K562 (cell line): Measurements from ENCODE around the gene PLCB1. TPM values are rescaled to one million over a fixed set of nuclear protein-coding genes. Genes with fewer than 3 reads are reported as not detected.

Experiments used
- ATAC-seq: fragments of 200-7000 bp; cut with Tn5 transposase; 3 replicates; pipeline ENCODE4 v1.9.1; 2020; ENCODE audit warnings: moderate library complexity
- BruUV-seq: library from RNA; stranded (reverse); fragments of 400-500 nt; replicated peaks from 2 replicates; lab custom pipeline; 2021; lab: Mats Ljungman, UMichigan
- CTCF ChIA-PET: fragments of 300-600 bp; formaldehyde crosslinking; extraction: SDS; loops from one replicate; lab custom pipeline; 2021; ENCODE audit warnings: low intra/inter-chr PET ratio; lab: Yijun Ruan, JAX
- POLR2A ChIA-PET: fragments of 300-600, 350-650 bp; sonication (Branson Sonifier 250); formaldehyde crosslinking; extraction: SDS; loops from one replicate; lab custom pipeline; 2021; ENCODE audit warnings: antibody characterized with exemption, inconsistent platforms; lab: Yijun Ruan, JAX
- DNase-seq, 4 experiments: peaks; one replicate each; pipeline versions ENCODE4 v3.0.0 to v3.0.0-alpha.2; 2011 to 2018; ENCODE audit warnings: low spot score in 3 of 4, mixed read lengths in 3 of 4; ENCODE audit errors: extremely low read depth in 1 of 4
- FAIRE-seq: peaks from 2 replicates; lab custom pipeline; 2011; peaks lifted over from hg19 to GRCh38; lab: Jason Lieb, UNC
- H2AFZ ChIP-seq: 2 replicates; pipeline ENCODE4 v1.6.0; 2011; ENCODE audit warnings: low read depth, low read length, control low read depth, inconsistent platforms
- H3K27ac ChIP-seq: fragments of 200-600 bp; 3 replicates; pipeline ENCODE4 v1.8.0; 2011; ENCODE audit warnings: low read depth, mild to moderate bottlenecking, control low read depth, inconsistent platforms, low read length, moderate library complexity, mixed read lengths; ENCODE audit errors: extremely low read depth
- H3K27me3 ChIP-seq, 2 experiments: fragments of 300-600 bp in 1 of 2; 2 replicates in 1 of 2; 3 replicates in 1 of 2; pipeline versions ENCODE4 v1.6.0 to v1.8.0; 2011; ENCODE audit warnings: inconsistent platforms in 2 of 2, low read length in 2 of 2, mild to moderate bottlenecking in 1 of 2, mixed read lengths in 1 of 2, moderate library complexity in 1 of 2; ENCODE audit not compliant: control insufficient read depth in 2 of 2, insufficient read depth in 2 of 2
- H3K36me3 ChIP-seq: fragments of 300-600 bp; 3 replicates; pipeline ENCODE4 v1.8.0; 2011; ENCODE audit warnings: mild to moderate bottlenecking, low read length, inconsistent platforms; ENCODE audit not compliant: control insufficient read depth, insufficient read depth
- H3K4me1 ChIP-seq, 2 experiments: fragments of 200-600 bp in 1 of 2; replicated peaks in 1 of 2; 2 replicates in 1 of 2; 3 replicates in 1 of 2; pipeline versions ENCODE4 v1.5.1 to v1.8.0; 2011; ENCODE audit warnings: inconsistent platforms in 2 of 2, low read length in 2 of 2, mild to moderate bottlenecking in 1 of 2, mixed read lengths in 1 of 2, moderate library complexity in 1 of 2; ENCODE audit not compliant: control insufficient read depth in 2 of 2, insufficient read depth in 2 of 2
- H3K4me2 ChIP-seq: 2 replicates; pipeline ENCODE4 v1.6.1; 2011; ENCODE audit warnings: low read length, control low read depth, inconsistent platforms, mixed read lengths; ENCODE audit not compliant: insufficient read depth
- H3K4me3 ChIP-seq: fragments of 200-600 bp; sonication (generic), shearing (Covaris generic); 2 replicates; pipeline ENCODE4 v1.5.1; 2016; ENCODE audit warnings: control low read depth, inconsistent platforms
- H3K79me2 ChIP-seq: fragments of 200-600 bp; 3 replicates; pipeline ENCODE4 v1.8.0; 2011; ENCODE audit warnings: low read length, inconsistent platforms; ENCODE audit not compliant: control insufficient read depth, insufficient read depth
- H3K9ac ChIP-seq, 2 experiments: 2 replicates each; pipeline versions ENCODE4 v1.6.0 to v1.6.1; 2011; ENCODE audit warnings: low read depth in 2 of 2, low read length in 2 of 2, control low read depth in 1 of 2, inconsistent platforms in 1 of 2, mild to moderate bottlenecking in 1 of 2, mixed read lengths in 1 of 2; ENCODE audit not compliant: insufficient read depth in 1 of 2
- H3K9me1 ChIP-seq: one replicate; pipeline ENCODE4 v1.6.0; 2011; ENCODE audit warnings: inconsistent platforms, mild to moderate bottlenecking, low read length, moderate library complexity; ENCODE audit not compliant: control insufficient read depth, insufficient read depth
- H3K9me3 ChIP-seq: replicated peaks from 2 replicates; pipeline ENCODE4 v1.5.1; 2011; ENCODE audit warnings: low read depth, low read length, inconsistent platforms; ENCODE audit not compliant: control insufficient read depth, insufficient read depth
- H4K20me1 ChIP-seq: replicated peaks from 2 replicates; pipeline ENCODE4 v1.6.1; 2011; ENCODE audit warnings: low read length, inconsistent platforms, mixed read lengths; ENCODE audit not compliant: control insufficient read depth, insufficient read depth
- C11orf30 ChIP-seq: fragments of 450-650 bp; IDR thresholded peaks from 2 replicates; pipeline ENCODE4 v1.6.1; 2016; ENCODE audit warnings: low read depth, mild to moderate bottlenecking
- CSDE1 ChIP-seq, 2 experiments: fragments of 450-650 bp; IDR thresholded peaks; 2 replicates each; pipeline ENCODE4 v1.6.1; 2016; ENCODE audit warnings: mild to moderate bottlenecking in 1 of 2
- FOXK1 ChIP-seq: sonication (generic); formaldehyde crosslinking; IDR thresholded peaks from 2 replicates; pipeline ENCODE4 v1.8.0; 2022; ENCODE audit warnings: missing genetic modification reagents, mild to moderate bottlenecking, borderline replicate concordance
- HMG20B ChIP-seq: fragments of 250-450 bp; sonication (Bioruptor Pico); IDR thresholded peaks from 2 replicates; pipeline ENCODE4 v1.5.0; 2021; ENCODE audit warnings: mild to moderate bottlenecking
- PRMT5 ChIP-seq: sonication (generic); formaldehyde crosslinking; IDR thresholded peaks from 2 replicates; pipeline ENCODE4 v1.5.0; 2020; ENCODE audit warnings: missing genetic modification reagents
- SIN3B ChIP-seq: fragments of 450-650 bp; IDR thresholded peaks from 2 replicates; pipeline ENCODE4 v1.6.1; 2017; ENCODE audit warnings: low read depth, mild to moderate bottlenecking, moderate library complexity
- SP1 ChIP-seq: sonication (generic); formaldehyde crosslinking; IDR thresholded peaks from 2 replicates; pipeline ENCODE4 v1.8.1; 2022; ENCODE audit warnings: mild to moderate bottlenecking, missing genetic modification reagents
- WGBS: fragments of 100-300 bp; shearing (Covaris generic); methylation state at CpG from one replicate; pipeline ENCODE4 v1.1.6; 2016; ENCODE audit warnings: low coverage, mixed read lengths; ENCODE audit not compliant: insufficient coverage; ENCODE audit errors: missing lambda C conversion rate; 5-methylcytosine and 5-hydroxymethylcytosine counted together
- in situ Hi-C: fragments of 300-500 bp; cut with MboI; formaldehyde crosslinking; loops from 4 replicates; pipeline ENCODE4 v1.15.0; 2018; ENCODE audit warnings: inconsistent platforms, mixed read lengths
- intact Hi-C: fragments of 100-400 bp; cut with micrococcal nuclease; formaldehyde crosslinking; loops from 2 replicates; pipeline ENCODE4 v1.14.2; 2022
- polyA plus RNA-seq, 8 experiments: library from polyadenylated mRNA; depleted of rRNA in 4 of 8; stranded (reverse) in 5 of 8; unstranded in 3 of 8; fragments of >200 nt; fragmentation: Nextera tagmentation in 2 of 8; fragmentation: Illumina TruSeq in 1 of 8; extraction: Ambion mirVana in 2 of 8; extraction: Trizol in 1 of 8; gene quantifications; 2 replicates each; pipeline versions ENCODE4 v1.2.1 to v1.2.3, GENCODE V29; 2011 to 2014; ENCODE audit warnings: inconsistent platforms in 1 of 8, missing spikeins in 1 of 8
- total RNA-seq, 7 experiments: library from RNA; depleted of rRNA in 6 of 7; stranded (reverse); fragments of >200 nt in 6 of 7; fragmentation: Illumina TruSeq in 2 of 7; extraction: Trizol in 2 of 7; gene quantifications; 2 replicates each; pipeline versions ENCODE4 v1.2.1 to v1.2.3, GENCODE V29; 2011 to 2021; ENCODE audit warnings: low replicate concordance in 1 of 7
- TF ChIP-seq, protein P1 (sequence below): sonication (generic); formaldehyde crosslinking; IDR thresholded peaks from 2 replicates; pipeline ENCODE4 v1.4.0; 2020; ENCODE audit warnings: mild to moderate bottlenecking, missing genetic modification reagents
- TF ChIP-seq, protein P2 (sequence below): fragments of 250-450 bp; sonication (Bioruptor Pico); IDR thresholded peaks from 2 replicates; pipeline ENCODE4 v1.4.0; 2020
- TF ChIP-seq, protein P3 (sequence below): sonication (generic); formaldehyde crosslinking; IDR thresholded peaks from 2 replicates; pipeline ENCODE4 v1.8.1; 2023; ENCODE audit warnings: mild to moderate bottlenecking, missing genetic modification reagents, moderate library complexity
- TF ChIP-seq, protein P4 (sequence below): sonication (generic); formaldehyde crosslinking; IDR thresholded peaks from 2 replicates; pipeline ENCODE4 v1.9.0; 2022; ENCODE audit warnings: mild to moderate bottlenecking, missing genetic modification reagents
- TF ChIP-seq, protein P5 (sequence below): IDR thresholded peaks from 3 replicates; pipeline ENCODE4 v1.6.1; 2011; ENCODE audit warnings: borderline replicate concordance, mild to moderate bottlenecking, moderate library complexity; ENCODE audit not compliant: insufficient read length; ENCODE audit errors: extremely low read depth

PLCB1 gene
- total and polyA plus RNA-seq, 9 of the 15 experiments (the other 6 are each of a cell fraction or from before 2014, with no cell fraction given) = 0.34 to 3.1 (median 1.3) TPM

DNA sequence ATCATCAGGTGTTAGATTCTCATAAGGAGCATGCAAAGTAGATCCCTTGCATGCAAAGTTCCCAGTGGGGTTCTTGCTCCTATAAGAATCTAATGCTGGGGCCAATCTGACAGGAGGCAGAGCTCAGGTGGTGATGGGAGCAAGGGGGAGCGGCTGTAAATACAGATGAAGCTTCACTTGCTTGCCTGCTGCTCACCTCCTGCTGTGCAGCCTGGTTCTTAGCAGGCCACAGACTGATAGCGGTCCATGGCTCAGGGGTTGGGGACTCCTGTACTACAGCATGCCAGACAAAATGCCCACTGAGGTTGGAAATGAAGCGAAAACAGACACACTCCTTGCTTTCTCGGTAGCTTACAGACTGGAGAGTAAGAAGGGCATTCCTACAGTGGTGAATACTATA lies 386.8 kb downstream of the PLCB1 start:
- no TSS peak for BruUV-seq
- DNase-seq = no peak
- H3K36me3 ChIP-seq = no peaks in the 10 kb centered on the region
- H3K9ac ChIP-seq = no peak overlapping the region
- FAIRE-seq = no peak
- H3K27ac ChIP-seq = no peak overlapping the region
- in situ Hi-C loops = no loop called here
- H3K4me2 ChIP-seq = no peak overlapping the region
- intact Hi-C loops = no loop called here
- no peaks in the 10 kb centered on the region for H3K27me3 ChIP-seq
- H2AFZ ChIP-seq = no peak overlapping the region
- no peaks in the 10 kb centered on the region for H3K9me1 ChIP-seq
- 0% methylated on average over 4 of the region's 4 CpGs for WGBS
- CTCF ChIA-PET = no interaction called here
- no peaks in the 10 kb centered on the region for H4K20me1 ChIP-seq
- H3K79me2 ChIP-seq = no peaks in the 10 kb centered on the region
- no peak overlapping the region for H3K4me3 ChIP-seq
- ATAC-seq = no peak
- POLR2A ChIA-PET = interaction anchor here (0.7 kb wide), 1 partner anchor 132 kb away, joined by 3 read pairs; no protein-coding TSS in a partner anchor
- no peaks in the 10 kb centered on the region for H3K9me3 ChIP-seq
- H3K4me1 ChIP-seq = no peaks in the 10 kb centered on the region
- no peak for TF ChIP-seq SIN3B
- TF ChIP-seq, protein P1, sequence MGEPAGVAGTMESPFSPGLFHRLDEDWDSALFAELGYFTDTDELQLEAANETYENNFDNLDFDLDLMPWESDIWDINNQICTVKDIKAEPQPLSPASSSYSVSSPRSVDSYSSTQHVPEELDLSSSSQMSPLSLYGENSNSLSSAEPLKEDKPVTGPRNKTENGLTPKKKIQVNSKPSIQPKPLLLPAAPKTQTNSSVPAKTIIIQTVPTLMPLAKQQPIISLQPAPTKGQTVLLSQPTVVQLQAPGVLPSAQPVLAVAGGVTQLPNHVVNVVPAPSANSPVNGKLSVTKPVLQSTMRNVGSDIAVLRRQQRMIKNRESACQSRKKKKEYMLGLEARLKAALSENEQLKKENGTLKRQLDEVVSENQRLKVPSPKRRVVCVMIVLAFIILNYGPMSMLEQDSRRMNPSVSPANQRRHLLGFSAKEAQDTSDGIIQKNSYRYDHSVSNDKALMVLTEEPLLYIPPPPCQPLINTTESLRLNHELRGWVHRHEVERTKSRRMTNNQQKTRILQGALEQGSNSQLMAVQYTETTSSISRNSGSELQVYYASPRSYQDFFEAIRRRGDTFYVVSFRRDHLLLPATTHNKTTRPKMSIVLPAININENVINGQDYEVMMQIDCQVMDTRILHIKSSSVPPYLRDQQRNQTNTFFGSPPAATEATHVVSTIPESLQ = no peak
- TF ChIP-seq PRMT5 = no peak
- TF ChIP-seq FOXK1 = no peak
- TF ChIP-seq, protein P2, sequence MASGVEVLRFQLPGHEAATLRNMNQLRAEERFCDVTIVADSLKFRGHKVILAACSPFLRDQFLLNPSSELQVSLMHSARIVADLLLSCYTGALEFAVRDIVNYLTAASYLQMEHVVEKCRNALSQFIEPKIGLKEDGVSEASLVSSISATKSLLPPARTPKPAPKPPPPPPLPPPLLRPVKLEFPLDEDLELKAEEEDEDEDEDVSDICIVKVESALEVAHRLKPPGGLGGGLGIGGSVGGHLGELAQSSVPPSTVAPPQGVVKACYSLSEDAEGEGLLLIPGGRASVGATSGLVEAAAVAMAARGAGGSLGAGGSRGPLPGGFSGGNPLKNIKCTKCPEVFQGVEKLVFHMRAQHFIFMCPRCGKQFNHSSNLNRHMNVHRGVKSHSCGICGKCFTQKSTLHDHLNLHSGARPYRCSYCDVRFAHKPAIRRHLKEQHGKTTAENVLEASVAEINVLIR (CRISPR knock-in tag) = no peak
- TF ChIP-seq HMG20B (CRISPR knock-in tag) = no peak
- TF ChIP-seq, protein P3, sequence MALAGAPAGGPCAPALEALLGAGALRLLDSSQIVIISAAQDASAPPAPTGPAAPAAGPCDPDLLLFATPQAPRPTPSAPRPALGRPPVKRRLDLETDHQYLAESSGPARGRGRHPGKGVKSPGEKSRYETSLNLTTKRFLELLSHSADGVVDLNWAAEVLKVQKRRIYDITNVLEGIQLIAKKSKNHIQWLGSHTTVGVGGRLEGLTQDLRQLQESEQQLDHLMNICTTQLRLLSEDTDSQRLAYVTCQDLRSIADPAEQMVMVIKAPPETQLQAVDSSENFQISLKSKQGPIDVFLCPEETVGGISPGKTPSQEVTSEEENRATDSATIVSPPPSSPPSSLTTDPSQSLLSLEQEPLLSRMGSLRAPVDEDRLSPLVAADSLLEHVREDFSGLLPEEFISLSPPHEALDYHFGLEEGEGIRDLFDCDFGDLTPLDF (CRISPR knock-in tag) = no peak
- no peak for TF ChIP-seq C11orf30
- TF ChIP-seq CSDE1 (IDR thresholded peaks at IDR 0.05) = no peak
- no peak for TF ChIP-seq SP1 (CRISPR knock-in tag)
- TF ChIP-seq, protein P4, sequence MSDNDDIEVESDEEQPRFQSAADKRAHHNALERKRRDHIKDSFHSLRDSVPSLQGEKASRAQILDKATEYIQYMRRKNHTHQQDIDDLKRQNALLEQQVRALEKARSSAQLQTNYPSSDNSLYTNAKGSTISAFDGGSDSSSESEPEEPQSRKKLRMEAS (CRISPR knock-in tag) = no peak
- TF ChIP-seq, protein P5, sequence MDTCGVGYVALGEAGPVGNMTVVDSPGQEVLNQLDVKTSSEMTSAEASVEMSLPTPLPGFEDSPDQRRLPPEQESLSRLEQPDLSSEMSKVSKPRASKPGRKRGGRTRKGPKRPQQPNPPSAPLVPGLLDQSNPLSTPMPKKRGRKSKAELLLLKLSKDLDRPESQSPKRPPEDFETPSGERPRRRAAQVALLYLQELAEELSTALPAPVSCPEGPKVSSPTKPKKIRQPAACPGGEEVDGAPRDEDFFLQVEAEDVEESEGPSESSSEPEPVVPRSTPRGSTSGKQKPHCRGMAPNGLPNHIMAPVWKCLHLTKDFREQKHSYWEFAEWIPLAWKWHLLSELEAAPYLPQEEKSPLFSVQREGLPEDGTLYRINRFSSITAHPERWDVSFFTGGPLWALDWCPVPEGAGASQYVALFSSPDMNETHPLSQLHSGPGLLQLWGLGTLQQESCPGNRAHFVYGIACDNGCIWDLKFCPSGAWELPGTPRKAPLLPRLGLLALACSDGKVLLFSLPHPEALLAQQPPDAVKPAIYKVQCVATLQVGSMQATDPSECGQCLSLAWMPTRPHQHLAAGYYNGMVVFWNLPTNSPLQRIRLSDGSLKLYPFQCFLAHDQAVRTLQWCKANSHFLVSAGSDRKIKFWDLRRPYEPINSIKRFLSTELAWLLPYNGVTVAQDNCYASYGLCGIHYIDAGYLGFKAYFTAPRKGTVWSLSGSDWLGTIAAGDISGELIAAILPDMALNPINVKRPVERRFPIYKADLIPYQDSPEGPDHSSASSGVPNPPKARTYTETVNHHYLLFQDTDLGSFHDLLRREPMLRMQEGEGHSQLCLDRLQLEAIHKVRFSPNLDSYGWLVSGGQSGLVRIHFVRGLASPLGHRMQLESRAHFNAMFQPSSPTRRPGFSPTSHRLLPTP = no peak
